NCI-H1048 (cell line): ENCODE results near the gene ARL5B.

Source experiments
- DNase-seq: peaks from one replicate; lab custom pipeline; 2025; lab: John Stamatoyannopoulos, UW

ARL5B gene

GRCh38 chr10:18703521-18703920 lies 44.3 kb downstream of the ARL5B start:
- no peak for DNase-seq

GRCh38 chr10:18710201-18710653 lies 51.0 kb downstream of the ARL5B start:
- no peak for DNase-seq

- DNase-seq, result no peak
Measured at GRCh38 chr10:18713077-18713476, 53.8 kb downstream of the ARL5B start.

- DNase-seq, result no peak
Measured at GRCh38 chr10:18718991-18719390, 59.8 kb downstream of the ARL5B start.

- DNase-seq, result no peak
Measured at GRCh38 chr10:18719811-18720210, 60.6 kb downstream of the ARL5B start.

GRCh38 chr10:18721067-18721466 lies 61.8 kb downstream of the ARL5B start:
- no peak for DNase-seq

- no peak for DNase-seq
Measured at GRCh38 chr10:18723801-18724200, 64.6 kb downstream of the ARL5B start.
